Nephron (organoid): ENCODE measurements around the gene TBL1XR1.

Experiments
- H3K27ac Mint-ChIP-seq, 3 experiments: 2 replicates each; pipeline ENCODE4 v1.8.0; 2020; ENCODE audit warnings: mixed read lengths in 3 of 3, mild to moderate bottlenecking in 2 of 3, moderate library complexity in 1 of 3
- H3K27me3 Mint-ChIP-seq: 2 replicates; pipeline ENCODE4 v1.8.0; 2021; ENCODE audit warnings: low read depth, mild to moderate bottlenecking, moderate library complexity, mixed read lengths
- H3K36me3 Mint-ChIP-seq: 2 replicates; pipeline ENCODE4 v1.8.0; 2020; ENCODE audit warnings: low read depth, mixed read lengths
- H3K4me1 Mint-ChIP-seq: 2 replicates; pipeline ENCODE4 v1.8.0; 2020; ENCODE audit warnings: mixed read lengths
- H3K4me3 Mint-ChIP-seq, 3 experiments: 2 replicates each; pipeline ENCODE4 v1.8.0; 2020; ENCODE audit warnings: mild to moderate bottlenecking in 3 of 3, mixed read lengths in 3 of 3, moderate library complexity in 2 of 3
- H3K9me3 Mint-ChIP-seq: 2 replicates; pipeline ENCODE4 v1.8.0; 2020; ENCODE audit warnings: mixed read lengths
- TF ChIP-seq, protein P1 (sequence below), 3 experiments: fragments of 200-600 bp; sonication (generic); IDR thresholded peaks; one replicate each; pipeline ENCODE4 v1.5.0; 2021; ENCODE audit warnings: antibody characterized with exemption in 3 of 3; ENCODE audit not compliant: unreplicated experiment in 3 of 3

Gene TBL1XR1

DNA sequence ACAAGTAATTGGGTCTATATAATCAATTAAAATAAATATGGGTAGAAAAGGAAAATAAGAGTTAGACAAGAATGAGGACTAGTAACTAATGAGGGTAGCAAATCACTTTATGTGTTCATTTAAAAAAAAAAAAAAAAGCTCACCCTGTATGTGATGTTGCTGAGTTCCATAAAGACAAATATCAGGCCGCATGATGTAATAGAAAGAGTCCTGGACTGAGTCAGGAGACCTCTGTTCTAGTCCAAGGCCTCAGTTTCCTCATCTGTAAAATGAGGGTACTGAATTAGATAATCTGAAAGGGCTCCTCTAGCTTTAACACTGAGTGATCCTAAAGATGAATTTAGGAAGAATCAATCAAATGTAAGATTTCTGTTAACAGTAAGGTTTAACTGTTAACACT, 117.6 kb downstream of the TBL1XR1 start:
- no peak overlapping the region for H3K27ac Mint-ChIP-seq
- TF ChIP-seq, protein P1, sequence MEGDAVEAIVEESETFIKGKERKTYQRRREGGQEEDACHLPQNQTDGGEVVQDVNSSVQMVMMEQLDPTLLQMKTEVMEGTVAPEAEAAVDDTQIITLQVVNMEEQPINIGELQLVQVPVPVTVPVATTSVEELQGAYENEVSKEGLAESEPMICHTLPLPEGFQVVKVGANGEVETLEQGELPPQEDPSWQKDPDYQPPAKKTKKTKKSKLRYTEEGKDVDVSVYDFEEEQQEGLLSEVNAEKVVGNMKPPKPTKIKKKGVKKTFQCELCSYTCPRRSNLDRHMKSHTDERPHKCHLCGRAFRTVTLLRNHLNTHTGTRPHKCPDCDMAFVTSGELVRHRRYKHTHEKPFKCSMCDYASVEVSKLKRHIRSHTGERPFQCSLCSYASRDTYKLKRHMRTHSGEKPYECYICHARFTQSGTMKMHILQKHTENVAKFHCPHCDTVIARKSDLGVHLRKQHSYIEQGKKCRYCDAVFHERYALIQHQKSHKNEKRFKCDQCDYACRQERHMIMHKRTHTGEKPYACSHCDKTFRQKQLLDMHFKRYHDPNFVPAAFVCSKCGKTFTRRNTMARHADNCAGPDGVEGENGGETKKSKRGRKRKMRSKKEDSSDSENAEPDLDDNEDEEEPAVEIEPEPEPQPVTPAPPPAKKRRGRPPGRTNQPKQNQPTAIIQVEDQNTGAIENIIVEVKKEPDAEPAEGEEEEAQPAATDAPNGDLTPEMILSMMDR (IDR thresholded peaks at IDR 0.05; ENCODE audit: unreplicated experiment in 3 of 3), result no peak
- no peaks in the 10 kb centered on the region for H3K27me3 Mint-ChIP-seq
- no peaks in the 10 kb centered on the region for H3K9me3 Mint-ChIP-seq
- no peak overlapping the region for H3K4me3 Mint-ChIP-seq
- peaks cover 4% of the 10 kb centered on the region for H3K4me1 Mint-ChIP-seq
- peaks cover 63% of the 10 kb centered on the region for H3K36me3 Mint-ChIP-seq

DNA sequence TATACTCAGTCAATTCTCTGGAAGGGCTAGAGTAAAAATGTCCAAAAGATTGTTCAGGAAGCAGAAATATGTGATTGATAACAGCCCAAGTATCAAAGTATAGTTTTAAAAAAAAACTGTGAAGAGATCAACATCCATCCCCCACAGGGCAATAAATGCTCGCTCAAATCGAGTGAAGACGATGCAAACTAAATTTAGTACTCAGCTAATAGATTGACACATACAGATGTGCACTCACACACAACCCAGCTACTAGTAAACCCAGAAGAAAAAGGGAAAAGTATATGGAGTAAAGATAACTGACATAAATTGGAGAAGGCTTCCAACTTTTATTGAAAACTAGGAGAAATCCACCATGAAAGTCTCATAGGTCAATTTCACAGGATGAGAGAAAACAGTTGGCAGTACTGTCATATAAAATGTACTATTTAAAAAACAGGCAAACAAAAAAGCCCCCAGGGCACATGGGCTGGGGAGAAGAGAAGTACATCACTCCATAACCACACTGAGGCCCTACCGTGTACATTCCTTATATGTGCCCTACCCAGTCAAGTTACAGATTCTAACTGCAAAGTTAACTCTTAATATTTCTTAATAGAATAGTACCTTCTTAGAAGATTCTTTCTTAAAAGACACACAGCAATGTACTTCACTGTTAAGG, 125.7 kb downstream of the TBL1XR1 start:
- H3K9me3 Mint-ChIP-seq, result no peaks in the 10 kb centered on the region
- TF ChIP-seq, protein P1 (IDR thresholded peaks at IDR 0.05; ENCODE audit: unreplicated experiment in 3 of 3), result no peak
- H3K36me3 Mint-ChIP-seq, result peaks cover 54% of the 10 kb centered on the region
- H3K4me1 Mint-ChIP-seq, result peaks cover 45% of the 10 kb centered on the region
- H3K4me3 Mint-ChIP-seq, result peak overlapping the region in 1 of 3 experiments; percentile 16
- H3K27me3 Mint-ChIP-seq, result peaks cover 3% of the 10 kb centered on the region
- peak overlapping the region; percentile 42 to 61 (median 46) for H3K27ac Mint-ChIP-seq

DNA sequence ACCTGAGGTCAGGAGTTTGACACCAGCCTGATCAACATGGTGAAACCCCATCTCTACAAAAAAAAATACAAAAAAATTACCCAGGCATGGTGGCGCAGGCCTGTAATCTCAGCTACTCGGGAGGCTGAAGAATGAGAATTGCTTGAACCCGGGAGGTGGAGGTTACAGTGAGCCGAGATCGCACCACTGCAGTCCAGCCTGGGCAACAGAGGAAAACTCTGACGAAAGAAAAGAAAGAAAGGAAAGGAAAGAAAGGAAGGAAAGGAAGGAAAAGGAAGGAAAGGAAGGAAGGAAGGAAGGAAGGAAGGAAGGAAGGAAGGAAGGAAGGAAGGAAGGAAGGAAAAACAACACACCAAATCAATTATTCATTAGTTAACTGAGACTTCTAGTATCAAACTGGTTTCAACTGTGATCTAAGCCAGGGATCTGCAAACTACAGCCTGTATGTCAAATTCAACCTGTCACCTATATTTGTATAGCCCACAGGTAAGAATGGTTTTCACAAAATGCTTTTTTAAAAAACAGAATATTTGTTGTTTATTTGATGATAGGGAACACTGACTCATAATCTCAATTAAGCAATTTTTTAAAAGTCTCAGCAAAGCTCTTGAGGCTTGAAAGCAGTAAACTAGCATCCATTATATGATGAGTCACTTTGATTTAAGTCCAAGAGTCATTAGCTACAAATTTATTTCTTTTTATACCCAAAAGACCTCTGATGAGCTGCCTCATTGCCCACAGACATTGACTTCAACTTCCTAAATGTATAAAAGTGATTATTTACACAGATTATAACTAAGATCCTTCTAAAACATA, 127.6 kb downstream of the TBL1XR1 start:
- TF ChIP-seq, protein P1 (IDR thresholded peaks at IDR 0.05; ENCODE audit: unreplicated experiment in 3 of 3), result no peak
- Mint-ChIP-seq H3K27me3 (peaks cover 3% of the 10 kb centered on the region), H3K27ac (peak overlapping the region in 1 of 3 experiments; percentile 34), H3K4me3 (no peak overlapping the region), H3K4me1 (peaks cover 54% of the 10 kb centered on the region), H3K9me3 (no peaks in the 10 kb centered on the region), H3K36me3 (peaks cover 39% of the 10 kb centered on the region)

DNA sequence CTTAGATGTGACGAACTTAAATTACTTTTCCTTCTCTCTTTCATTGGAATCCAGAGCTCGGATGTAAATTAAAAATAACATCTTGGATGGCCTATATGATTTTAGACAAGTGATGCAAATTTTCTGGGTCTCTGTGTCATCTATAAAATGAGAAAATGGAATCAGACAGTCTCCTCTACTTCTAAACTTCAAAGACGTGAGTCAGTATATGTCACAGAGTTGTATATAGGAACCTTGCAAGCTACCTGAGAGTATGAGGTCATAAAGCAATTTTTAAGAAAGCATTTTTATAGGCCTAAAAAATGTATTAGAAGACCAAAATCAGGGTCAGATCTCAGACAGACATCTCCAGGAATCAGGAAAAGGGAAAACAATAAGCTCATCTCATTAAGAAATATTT, 128.3 kb downstream of the TBL1XR1 start:
- H3K27me3 Mint-ChIP-seq, result peaks cover 3% of the 10 kb centered on the region
- no peak overlapping the region for H3K27ac Mint-ChIP-seq
- H3K4me1 Mint-ChIP-seq, result peaks cover 58% of the 10 kb centered on the region
- H3K9me3 Mint-ChIP-seq, result no peaks in the 10 kb centered on the region
- H3K36me3 Mint-ChIP-seq, result peaks cover 36% of the 10 kb centered on the region
- no peak overlapping the region for H3K4me3 Mint-ChIP-seq
- TF ChIP-seq, protein P1 (IDR thresholded peaks at IDR 0.05; ENCODE audit: unreplicated experiment in 3 of 3), result no peak

DNA sequence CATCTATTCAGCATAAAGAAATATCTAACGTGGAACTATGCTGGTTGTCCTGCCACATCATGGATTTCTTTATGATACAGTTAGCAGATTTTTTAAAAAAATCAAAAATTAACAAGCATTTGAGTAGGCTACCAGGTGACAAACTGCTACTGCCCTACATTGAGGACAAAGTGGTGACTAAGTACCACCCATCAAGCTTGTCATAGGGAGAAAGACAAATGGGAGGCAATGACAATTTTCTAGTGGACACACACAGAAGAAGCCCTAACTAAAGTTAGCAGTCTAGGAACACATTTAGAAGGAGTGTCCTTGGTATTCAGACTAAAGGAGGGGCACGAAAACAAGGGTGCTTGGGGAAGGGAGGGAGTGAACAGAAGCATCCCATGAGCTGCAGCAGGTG, 131.2 kb downstream of the TBL1XR1 start:
- Mint-ChIP-seq H3K4me3 (no peak overlapping the region), H3K4me1 (peaks cover 67% of the 10 kb centered on the region), H3K27ac (peak overlapping the region in 2 of 3 experiments; percentile 4 to 15), H3K27me3 (peaks cover 3% of the 10 kb centered on the region), H3K36me3 (peaks cover 26% of the 10 kb centered on the region), H3K9me3 (no peaks in the 10 kb centered on the region)
- TF ChIP-seq, protein P1 (IDR thresholded peaks at IDR 0.05; ENCODE audit: unreplicated experiment in 3 of 3), result no peak
